OCI-LY7 (cell line): ENCODE results near the gene HLCS. TPM values are rescaled to one million over a fixed set of nuclear protein-coding genes. Genes with fewer than 3 reads are reported as not detected.

Source experiments
- BruUV-seq: library from RNA; stranded (reverse); fragments of 400-500 nt; replicated peaks from 2 replicates; lab custom pipeline; 2021; lab: Mats Ljungman, UMichigan
- CTCF ChIA-PET: fragments of 300-600 bp; sonication (Branson Sonifier 250); formaldehyde crosslinking; loops from one replicate; lab custom pipeline; 2022; ENCODE audit warnings: antibody characterized with exemption; ENCODE audit not compliant: unreplicated experiment; lab: Charles Lee
- POLR2A ChIA-PET: fragments of 300-600 bp; sonication (Branson Sonifier 250); formaldehyde crosslinking; loops from one replicate; lab custom pipeline; 2022; ENCODE audit warnings: antibody characterized with exemption; lab: Charles Lee
- DNase-seq: peaks from one replicate; pipeline ENCODE4 v3.0.0-alpha.2; 2015; ENCODE audit warnings: low spot score
- H2AFZ ChIP-seq: fragments of 200-600 bp; sonication (generic), shearing (Covaris generic); 2 replicates; pipeline ENCODE4 v1.6.1; 2014; ENCODE audit warnings: mild to moderate bottlenecking, antibody characterized with exemption, low read length, moderate library complexity
- H3K27ac ChIP-seq: fragments of 200-600 bp; sonication (generic); 2 replicates; pipeline ENCODE4 v1.5.1; 2014; ENCODE audit warnings: mixed run types, low read depth, mild to moderate bottlenecking, moderate library complexity, low read length, inconsistent platforms; ENCODE audit not compliant: poor library complexity, severe bottlenecking
- H3K36me3 ChIP-seq: fragments of 200-600 bp; sonication (generic); 2 replicates; pipeline ENCODE4 v1.6.1; 2014; ENCODE audit warnings: mild to moderate bottlenecking, antibody characterized with exemption, low read length, moderate library complexity, mixed read lengths; ENCODE audit not compliant: insufficient read depth
- H3K4me1 ChIP-seq: fragments of 200-600 bp; sonication (generic); 2 replicates; pipeline ENCODE4 v1.5.1; 2014; ENCODE audit warnings: mild to moderate bottlenecking, low read length; ENCODE audit not compliant: insufficient read depth, poor library complexity, severe bottlenecking
- H3K4me2 ChIP-seq: fragments of 200-600 bp; sonication (generic); 2 replicates; pipeline ENCODE4 v1.6.1; 2014; ENCODE audit warnings: mild to moderate bottlenecking, low read length
- H3K4me3 ChIP-seq: fragments of 200-600 bp; sonication (generic); 2 replicates; pipeline ENCODE4 v1.5.1; 2014; ENCODE audit warnings: mild to moderate bottlenecking, low read depth, low read length; ENCODE audit not compliant: poor library complexity, severe bottlenecking
- H3K79me2 ChIP-seq: fragments of 200-600 bp; sonication (generic); 2 replicates; pipeline ENCODE4 v1.6.1; 2016; ENCODE audit warnings: low read depth, mild to moderate bottlenecking, low read length, moderate library complexity, mixed read lengths; ENCODE audit not compliant: insufficient read depth
- H3K9me2 ChIP-seq: fragments of 200-600 bp; sonication (generic); 2 replicates; pipeline ENCODE4 v1.6.1; 2016; ENCODE audit warnings: mild to moderate bottlenecking, low read length, mixed read lengths; ENCODE audit not compliant: insufficient read depth
- H3K9me3 ChIP-seq: fragments of 200-600 bp; sonication (generic); 2 replicates; pipeline ENCODE4 v1.6.1; 2014; ENCODE audit warnings: mild to moderate bottlenecking, mixed run types, low read length, mixed read lengths
- H4K20me1 ChIP-seq: fragments of 200-600 bp; sonication (generic); 2 replicates; pipeline ENCODE4 v1.6.1; 2014; ENCODE audit warnings: mild to moderate bottlenecking, antibody characterized with exemption, low read length, moderate library complexity, mixed read lengths; ENCODE audit not compliant: insufficient read depth
- EZH2phosphoT487 ChIP-seq: fragments of 200-600 bp; sonication (generic); IDR thresholded peaks from 2 replicates; pipeline ENCODE4 v1.6.1; 2018; ENCODE audit warnings: low read depth, borderline replicate concordance, mild to moderate bottlenecking, mixed run types, antibody characterized with exemption, low read length, moderate library complexity, mixed read lengths
- intact Hi-C: fragments of 100-400 bp; cut with micrococcal nuclease; formaldehyde crosslinking; loops from one replicate; pipeline ENCODE4 v1.10.0; 2022; ENCODE audit not compliant: unreplicated experiment
- total RNA-seq, 2 experiments: library from RNA; depleted of rRNA in 1 of 2; stranded (reverse); fragments of >200 nt in 1 of 2; shearing (Covaris generic) in 1 of 2; gene quantifications; 2 replicates each; pipeline ENCODE4 v1.2.3, GENCODE V29; 2014 to 2022
- TF ChIP-seq, protein P1 (sequence below): fragments of 200-600 bp; sonication (generic); conservative IDR thresholded peaks from 2 replicates; pipeline ENCODE4 v1.5.1; 2014; ENCODE audit warnings: mild to moderate bottlenecking, antibody characterized with exemption, low read length, moderate library complexity, mixed read lengths

The HLCS gene
- total RNA-seq, 2 experiments from 2014 or later = 12.0 to 20.9 TPM

DNA sequence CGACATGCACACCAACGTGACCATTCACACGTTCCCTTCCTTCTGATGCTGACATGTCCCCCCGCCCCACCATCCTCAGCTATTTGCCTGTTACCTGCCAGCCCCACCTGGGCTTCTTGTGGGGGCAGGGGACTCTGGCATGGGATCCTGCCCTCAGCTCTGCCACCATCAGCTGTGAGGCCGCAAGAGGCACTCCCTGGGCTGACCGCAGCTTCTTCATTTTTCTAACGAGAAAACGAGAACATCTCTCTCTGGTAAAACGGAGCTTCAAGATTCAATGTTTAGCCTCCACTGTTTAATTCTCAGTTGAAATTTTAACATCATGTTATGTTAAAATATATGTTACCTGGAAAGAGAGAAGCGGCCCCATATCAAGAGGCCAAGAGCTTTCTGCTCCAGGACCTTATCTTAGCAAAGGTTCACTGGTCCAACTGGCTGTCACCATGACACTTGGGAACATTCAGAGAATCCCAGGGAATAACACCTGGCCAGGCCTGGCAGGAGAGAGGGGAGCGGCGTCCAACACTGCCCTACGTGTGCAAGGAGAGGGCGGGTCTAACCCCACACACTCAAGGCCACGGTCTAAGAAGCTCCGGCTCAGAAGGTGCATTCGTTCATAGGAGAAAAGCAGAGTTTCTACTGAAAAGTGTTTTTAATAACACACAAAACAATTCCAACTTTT is 51.3 kb downstream of the HLCS start:
- H3K9me3 ChIP-seq = no peaks in the 10 kb centered on the region
- no peak overlapping the region for H3K4me3 ChIP-seq
- CTCF ChIA-PET = interaction anchor here (0.6 to 1.0 kb wide), 2 partner anchors 19 to 410 kb away, joined by 5 to 9 read pairs; no protein-coding TSS in a partner anchor
- H3K4me1 ChIP-seq = peaks cover 3% of the 10 kb centered on the region
- no peaks in the 10 kb centered on the region for H3K9me2 ChIP-seq
- H3K27ac ChIP-seq = no peak overlapping the region
- H3K36me3 ChIP-seq = no peaks in the 10 kb centered on the region
- intact Hi-C loops = no loop called here
- no peak overlapping the region for H3K4me2 ChIP-seq
- H4K20me1 ChIP-seq = no peaks in the 10 kb centered on the region
- no peak for DNase-seq
- TF ChIP-seq, protein P1, sequence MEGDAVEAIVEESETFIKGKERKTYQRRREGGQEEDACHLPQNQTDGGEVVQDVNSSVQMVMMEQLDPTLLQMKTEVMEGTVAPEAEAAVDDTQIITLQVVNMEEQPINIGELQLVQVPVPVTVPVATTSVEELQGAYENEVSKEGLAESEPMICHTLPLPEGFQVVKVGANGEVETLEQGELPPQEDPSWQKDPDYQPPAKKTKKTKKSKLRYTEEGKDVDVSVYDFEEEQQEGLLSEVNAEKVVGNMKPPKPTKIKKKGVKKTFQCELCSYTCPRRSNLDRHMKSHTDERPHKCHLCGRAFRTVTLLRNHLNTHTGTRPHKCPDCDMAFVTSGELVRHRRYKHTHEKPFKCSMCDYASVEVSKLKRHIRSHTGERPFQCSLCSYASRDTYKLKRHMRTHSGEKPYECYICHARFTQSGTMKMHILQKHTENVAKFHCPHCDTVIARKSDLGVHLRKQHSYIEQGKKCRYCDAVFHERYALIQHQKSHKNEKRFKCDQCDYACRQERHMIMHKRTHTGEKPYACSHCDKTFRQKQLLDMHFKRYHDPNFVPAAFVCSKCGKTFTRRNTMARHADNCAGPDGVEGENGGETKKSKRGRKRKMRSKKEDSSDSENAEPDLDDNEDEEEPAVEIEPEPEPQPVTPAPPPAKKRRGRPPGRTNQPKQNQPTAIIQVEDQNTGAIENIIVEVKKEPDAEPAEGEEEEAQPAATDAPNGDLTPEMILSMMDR = no peak
- TF ChIP-seq EZH2phosphoT487 = no peak
- BruUV-seq = no TSS peak
- no peak overlapping the region for H2AFZ ChIP-seq
- no peaks in the 10 kb centered on the region for H3K79me2 ChIP-seq
- POLR2A ChIA-PET = interaction anchor here (0.6 kb wide), 1 partner anchor 81 kb away, joined by 3 read pairs; no protein-coding TSS in a partner anchor

DNA sequence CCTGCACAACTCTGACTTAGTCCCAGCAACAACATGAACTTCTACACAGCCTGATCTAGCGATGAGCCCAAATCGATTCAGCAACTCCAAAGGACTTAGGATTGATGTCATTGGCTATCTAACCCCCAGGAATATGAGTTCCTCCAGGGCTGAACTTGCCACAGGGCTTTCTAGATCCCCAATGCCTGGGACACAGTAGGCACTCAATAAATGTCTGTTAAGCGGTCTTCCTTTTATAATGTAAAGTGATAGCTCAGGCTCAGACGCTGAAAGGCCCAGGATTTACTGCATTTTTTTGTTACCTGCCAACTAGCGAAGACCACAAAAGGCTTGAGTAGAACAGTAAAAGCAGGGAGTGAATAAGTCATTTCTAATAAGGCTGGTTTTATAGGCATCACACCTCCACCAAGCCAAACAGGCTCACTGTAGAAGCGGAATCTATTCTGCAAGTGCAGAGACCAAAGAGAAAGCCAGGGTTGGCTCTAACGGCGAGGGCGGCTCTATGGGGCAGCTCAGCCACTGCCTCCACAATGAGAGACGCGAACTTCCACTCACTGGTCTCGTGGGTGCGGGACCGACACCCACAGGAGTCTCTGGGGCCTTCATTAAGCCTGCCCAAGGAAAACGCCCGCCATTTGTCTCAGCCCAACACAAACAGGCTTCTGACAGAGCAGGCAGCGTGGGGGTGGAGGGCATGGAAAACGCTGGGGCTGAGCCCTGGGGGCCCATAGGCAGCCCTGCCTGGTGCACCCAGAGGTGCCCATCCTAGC is 52.0 kb downstream of the HLCS start:
- TF ChIP-seq, protein P1 = no peak
- no peak for TF ChIP-seq EZH2phosphoT487
- Histone ChIP-seq H3K79me2 (no peaks in the 10 kb centered on the region), H3K27ac (no peak overlapping the region), H3K36me3 (no peaks in the 10 kb centered on the region), H3K4me3 (no peak overlapping the region), H3K9me3 (no peaks in the 10 kb centered on the region), H4K20me1 (no peaks in the 10 kb centered on the region), H3K4me1 (peaks cover 3% of the 10 kb centered on the region), H3K9me2 (no peaks in the 10 kb centered on the region), H3K4me2 (no peak overlapping the region), H2AFZ (no peak overlapping the region)
- no peak for DNase-seq
- CTCF ChIA-PET = no interaction called here
- POLR2A ChIA-PET = interaction anchor here (0.6 kb wide), 3 partner anchors 48 to 81 kb away, joined by 3 to 6 read pairs (median 3); no protein-coding TSS in a partner anchor
- intact Hi-C loops = no loop called here
- BruUV-seq = no TSS peak
